HepG2 (cell line): ENCODE measurements around the gene CREBBP. TPM values are rescaled to one million over a fixed set of nuclear protein-coding genes. Genes with fewer than 3 reads are reported as not detected.

Experiments used
- ATAC-seq: fragments of 200-7000 bp; cut with Tn5 transposase; 3 replicates; pipeline ENCODE4 v1.9.1; 2020; ENCODE audit warnings: mild to moderate bottlenecking, moderate library complexity
- BruUV-seq: library from RNA; stranded (reverse); fragments of 400-500 nt; replicated peaks from 2 replicates; lab custom pipeline; 2021; lab: Mats Ljungman, UMichigan
- CTCF ChIA-PET: fragments of 300-600 bp; formaldehyde crosslinking; extraction: SDS; loops from one replicate; lab custom pipeline; 2021; ENCODE audit warnings: low total read pairs, inconsistent platforms, low intra/inter-chr PET ratio; lab: Yijun Ruan, JAX
- POLR2A ChIA-PET: fragments of 350-600 bp; sonication (Branson Sonifier 250); formaldehyde crosslinking; loops from one replicate; lab custom pipeline; 2020; ENCODE audit warnings: antibody characterized with exemption, inconsistent platforms; lab: Yijun Ruan, JAX
- DNase-seq: peaks from one replicate; pipeline ENCODE4 v3.0.0-alpha.2; 2015; ENCODE audit warnings: low spot score
- FAIRE-seq: peaks from 3 replicates; lab custom pipeline; 2011; peaks lifted over from hg19 to GRCh38; lab: Jason Lieb, UNC
- H2AFZ ChIP-seq: one replicate; pipeline ENCODE4 v1.6.1; 2011; ENCODE audit warnings: low read length, inconsistent platforms
- H3K27ac ChIP-seq: fragments of 300-600 bp; 3 replicates; pipeline ENCODE4 v1.8.0; 2011; ENCODE audit warnings: mixed run types, mild to moderate bottlenecking, mixed read lengths, low read length, inconsistent platforms; ENCODE audit not compliant: insufficient read depth; ENCODE audit errors: extremely low read length
- H3K27me3 ChIP-seq, 2 experiments: fragments of 200-600 bp in 1 of 2; 2 replicates in 1 of 2; 3 replicates in 1 of 2; pipeline versions ENCODE4 v1.6.0 to v1.8.0; 2011; ENCODE audit warnings: low read length in 2 of 2, mild to moderate bottlenecking in 2 of 2, moderate library complexity in 2 of 2, inconsistent platforms in 1 of 2; ENCODE audit not compliant: insufficient read depth in 2 of 2, control insufficient read depth in 1 of 2
- H3K36me3 ChIP-seq, 2 experiments: fragments of 200-600 bp in 1 of 2; replicated peaks in 1 of 2; 2 replicates in 1 of 2; 3 replicates in 1 of 2; pipeline versions ENCODE4 v1.5.1 to v1.8.0; 2011; ENCODE audit warnings: low read length in 2 of 2, inconsistent platforms in 1 of 2; ENCODE audit not compliant: insufficient read depth in 2 of 2, control insufficient read depth in 1 of 2
- H3K4me1 ChIP-seq: 2 replicates; pipeline ENCODE4 v1.5.1; 2012; ENCODE audit warnings: low read length, inconsistent platforms; ENCODE audit not compliant: insufficient read depth
- H3K4me2 ChIP-seq: 2 replicates; pipeline ENCODE4 v1.6.0; 2011; ENCODE audit warnings: low read depth, low read length, inconsistent platforms
- H3K4me3 ChIP-seq, 3 experiments: fragments of 200-600 bp in 1 of 3; sonication (generic), shearing (Covaris generic) in 1 of 3; replicated peaks in 1 of 3; 2 replicates each; pipeline ENCODE4 v1.5.1; 2011 to 2016; ENCODE audit warnings: low read length in 3 of 3, inconsistent platforms in 2 of 3, low read depth in 2 of 3, mild to moderate bottlenecking in 2 of 3, control low read depth in 1 of 3, mixed read lengths in 1 of 3; ENCODE audit not compliant: insufficient read depth in 1 of 3
- H3K79me2 ChIP-seq: one replicate; pipeline ENCODE4 v1.6.1; 2011; ENCODE audit warnings: low read length, inconsistent platforms; ENCODE audit not compliant: insufficient read depth
- H3K9ac ChIP-seq: 2 replicates; pipeline ENCODE4 v1.6.0; 2011; ENCODE audit warnings: mild to moderate bottlenecking, low read depth, low read length, inconsistent platforms; ENCODE audit not compliant: insufficient read depth
- H3K9me3 ChIP-seq: 2 replicates; pipeline ENCODE4 v1.5.1; 2012; ENCODE audit warnings: mild to moderate bottlenecking, low read length
- H4K20me1 ChIP-seq: 2 replicates; pipeline ENCODE4 v1.6.0; 2011; ENCODE audit warnings: inconsistent platforms, mild to moderate bottlenecking, low read length, moderate library complexity; ENCODE audit not compliant: insufficient read depth
- FOXO1 ChIP-seq: sonication (generic); formaldehyde crosslinking; IDR thresholded peaks from 2 replicates; pipeline ENCODE4 v1.4.0; 2020; ENCODE audit warnings: missing genetic modification reagents
- KLF13 ChIP-seq: sonication (generic); formaldehyde crosslinking; IDR thresholded peaks from 2 replicates; pipeline ENCODE4 v1.4.0; 2020; ENCODE audit warnings: mild to moderate bottlenecking, missing genetic modification reagents
- SOX5 ChIP-seq: IDR thresholded peaks from 2 replicates; pipeline ENCODE4 v1.6.1; 2016; ENCODE audit warnings: borderline replicate concordance
- WGBS: methylation state at CpG from one replicate; pipeline ENCODE4 v1.1.6; 2017; ENCODE audit warnings: low lambda C conversion rate; 5-methylcytosine and 5-hydroxymethylcytosine counted together
- in situ Hi-C: cut with HindIII; loops from 2 replicates; pipeline ENCODE4 v1.10.0; 2017; ENCODE audit warnings: low pct_unique_long_range_greater_than_20kb; ENCODE audit not compliant: extremely low pct_ligation_motif_present
- intact Hi-C: fragments of 100-400 bp; cut with micrococcal nuclease; formaldehyde crosslinking; loops from one replicate; pipeline ENCODE4 v1.10.0; 2022; ENCODE audit not compliant: unreplicated experiment
- polyA plus RNA-seq, 8 experiments: library from polyadenylated mRNA; depleted of rRNA in 3 of 8; stranded (reverse) in 7 of 8; unstranded in 1 of 8; fragments of >200 nt; fragmentation: Illumina TruSeq in 4 of 8; extraction: Trizol in 4 of 8; gene quantifications; 2 replicates each; pipeline versions ENCODE4 v1.2.1 to v1.2.3, GENCODE V29; 2011 to 2016; ENCODE audit warnings: low read depth in 4 of 8, missing spikeins in 1 of 8, mixed read lengths in 1 of 8; ENCODE audit not compliant: insufficient read depth in 1 of 8
- total RNA-seq, 5 experiments: library from RNA; depleted of rRNA; stranded (reverse); fragments of >200 nt; fragmentation: Illumina TruSeq; extraction: Trizol; gene quantifications; 2 replicates each; pipeline ENCODE4 v1.2.3, GENCODE V29; 2016; ENCODE audit warnings: low read depth in 1 of 5
- TF ChIP-seq, protein P1 (sequence below), 2 experiments: IDR thresholded peaks; 2 replicates each; pipeline ENCODE4 v1.6.1; 2011 to 2012; ENCODE audit warnings: low read length in 2 of 2, borderline replicate concordance in 1 of 2, low read depth in 1 of 2, mild to moderate bottlenecking in 1 of 2, moderate library complexity in 1 of 2
- TF ChIP-seq, protein P2 (sequence below): sonication (generic); formaldehyde crosslinking; IDR thresholded peaks from 2 replicates; pipeline ENCODE4 v1.4.0; 2020; ENCODE audit warnings: missing genetic modification reagents
- TF ChIP-seq, protein P3 (sequence below): sonication (generic); formaldehyde crosslinking; IDR thresholded peaks from 2 replicates; pipeline ENCODE4 v1.8.0; 2022; ENCODE audit warnings: low read depth, missing genetic modification reagents

CREBBP gene
- total and polyA plus RNA-seq, 2 of the 13 experiments (the other 11 are each of a cell fraction or from before 2014, with no cell fraction given): 5.3 to 10.4 TPM

DNA sequence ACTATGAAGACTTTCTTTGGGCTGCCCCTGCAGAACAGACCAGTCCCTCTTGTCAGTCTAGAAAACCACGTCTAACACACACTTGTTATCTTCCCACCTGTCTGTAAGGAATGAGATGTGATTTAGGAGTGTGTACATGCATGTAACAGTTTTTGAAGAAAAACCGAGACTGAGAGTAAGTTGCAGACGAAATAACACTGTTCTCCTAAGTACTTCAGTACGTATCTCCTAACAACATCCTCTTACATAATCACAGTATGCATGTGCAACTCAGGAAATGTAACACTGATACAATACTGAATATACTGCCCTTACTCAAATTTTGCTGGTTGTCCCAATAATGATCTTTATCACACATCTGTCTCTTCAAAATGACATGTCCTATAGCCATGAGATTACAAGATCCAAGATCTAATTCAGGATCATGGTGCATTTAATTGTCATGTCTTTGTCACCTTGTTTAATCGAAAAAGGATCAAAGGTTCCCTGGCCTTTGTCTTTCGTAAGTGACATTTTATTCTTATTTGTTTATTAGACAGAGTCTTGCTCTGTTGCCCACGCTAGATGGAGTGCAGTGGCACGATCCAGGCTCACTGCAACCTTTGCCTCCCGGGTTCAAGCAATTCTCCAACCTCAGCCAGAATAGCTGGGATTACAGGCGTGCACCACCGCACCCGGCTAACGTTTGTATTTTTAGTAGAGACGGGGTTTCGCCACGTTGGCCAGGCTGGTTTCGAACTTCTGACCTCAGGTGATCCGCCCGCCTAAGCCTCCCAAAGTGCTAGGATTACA is 25.6 kb downstream of the CREBBP start (continued):
- TF ChIP-seq, protein P1, sequence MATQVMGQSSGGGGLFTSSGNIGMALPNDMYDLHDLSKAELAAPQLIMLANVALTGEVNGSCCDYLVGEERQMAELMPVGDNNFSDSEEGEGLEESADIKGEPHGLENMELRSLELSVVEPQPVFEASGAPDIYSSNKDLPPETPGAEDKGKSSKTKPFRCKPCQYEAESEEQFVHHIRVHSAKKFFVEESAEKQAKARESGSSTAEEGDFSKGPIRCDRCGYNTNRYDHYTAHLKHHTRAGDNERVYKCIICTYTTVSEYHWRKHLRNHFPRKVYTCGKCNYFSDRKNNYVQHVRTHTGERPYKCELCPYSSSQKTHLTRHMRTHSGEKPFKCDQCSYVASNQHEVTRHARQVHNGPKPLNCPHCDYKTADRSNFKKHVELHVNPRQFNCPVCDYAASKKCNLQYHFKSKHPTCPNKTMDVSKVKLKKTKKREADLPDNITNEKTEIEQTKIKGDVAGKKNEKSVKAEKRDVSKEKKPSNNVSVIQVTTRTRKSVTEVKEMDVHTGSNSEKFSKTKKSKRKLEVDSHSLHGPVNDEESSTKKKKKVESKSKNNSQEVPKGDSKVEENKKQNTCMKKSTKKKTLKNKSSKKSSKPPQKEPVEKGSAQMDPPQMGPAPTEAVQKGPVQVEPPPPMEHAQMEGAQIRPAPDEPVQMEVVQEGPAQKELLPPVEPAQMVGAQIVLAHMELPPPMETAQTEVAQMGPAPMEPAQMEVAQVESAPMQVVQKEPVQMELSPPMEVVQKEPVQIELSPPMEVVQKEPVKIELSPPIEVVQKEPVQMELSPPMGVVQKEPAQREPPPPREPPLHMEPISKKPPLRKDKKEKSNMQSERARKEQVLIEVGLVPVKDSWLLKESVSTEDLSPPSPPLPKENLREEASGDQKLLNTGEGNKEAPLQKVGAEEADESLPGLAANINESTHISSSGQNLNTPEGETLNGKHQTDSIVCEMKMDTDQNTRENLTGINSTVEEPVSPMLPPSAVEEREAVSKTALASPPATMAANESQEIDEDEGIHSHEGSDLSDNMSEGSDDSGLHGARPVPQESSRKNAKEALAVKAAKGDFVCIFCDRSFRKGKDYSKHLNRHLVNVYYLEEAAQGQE (IDR thresholded peaks at IDR 0.05; ENCODE audit: borderline replicate concordance in 1 of 2, low read depth in 1 of 2, low read length in 2 of 2): no peak
- TF ChIP-seq FOXO1 (CRISPR knock-in tag): no peak

DNA sequence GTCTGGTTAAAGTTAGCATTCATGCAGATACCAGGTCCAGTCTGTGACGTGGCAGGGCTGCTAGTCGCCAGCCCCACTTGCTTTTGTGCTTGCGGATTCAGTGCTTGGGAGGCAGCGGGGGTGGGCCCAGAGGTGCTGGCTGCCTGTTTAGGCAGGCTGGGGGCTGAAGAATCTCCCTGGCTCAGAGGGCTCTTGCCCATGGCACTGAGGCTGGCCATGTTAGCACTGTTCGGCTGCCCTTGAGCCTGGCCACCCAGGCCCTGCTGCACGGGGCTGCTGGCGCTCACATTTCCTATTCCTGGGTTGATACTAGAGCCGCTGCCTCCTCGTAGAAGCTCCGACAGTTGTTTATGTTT is 30.0 kb downstream of the CREBBP start:
- ChIA-PET CTCF (no interaction called here), POLR2A (no interaction called here)
- WGBS: 96% methylated on average over 6 of the region's 10 CpGs
- no peak overlapping the region for H3K9ac ChIP-seq
- H2AFZ ChIP-seq: no peak overlapping the region
- peaks cover 36% of the 10 kb centered on the region for H4K20me1 ChIP-seq
- H3K4me1 ChIP-seq: peaks cover 18% of the 10 kb centered on the region
- H3K27me3 ChIP-seq: no peaks in the 10 kb centered on the region
- in situ Hi-C loops (no loop called here), intact Hi-C loops (no loop called here)
- ATAC-seq: no peak
- no peak overlapping the region for H3K4me3 ChIP-seq
- TF ChIP-seq KLF13 (CRISPR knock-in tag) (no peak), SOX5 (no peak)
- TF ChIP-seq, protein P2, sequence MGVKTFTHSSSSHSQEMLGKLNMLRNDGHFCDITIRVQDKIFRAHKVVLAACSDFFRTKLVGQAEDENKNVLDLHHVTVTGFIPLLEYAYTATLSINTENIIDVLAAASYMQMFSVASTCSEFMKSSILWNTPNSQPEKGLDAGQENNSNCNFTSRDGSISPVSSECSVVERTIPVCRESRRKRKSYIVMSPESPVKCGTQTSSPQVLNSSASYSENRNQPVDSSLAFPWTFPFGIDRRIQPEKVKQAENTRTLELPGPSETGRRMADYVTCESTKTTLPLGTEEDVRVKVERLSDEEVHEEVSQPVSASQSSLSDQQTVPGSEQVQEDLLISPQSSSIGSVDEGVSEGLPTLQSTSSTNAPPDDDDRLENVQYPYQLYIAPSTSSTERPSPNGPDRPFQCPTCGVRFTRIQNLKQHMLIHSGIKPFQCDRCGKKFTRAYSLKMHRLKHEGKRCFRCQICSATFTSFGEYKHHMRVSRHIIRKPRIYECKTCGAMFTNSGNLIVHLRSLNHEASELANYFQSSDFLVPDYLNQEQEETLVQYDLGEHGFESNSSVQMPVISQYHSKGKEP: no peak
- TF ChIP-seq, protein P3, sequence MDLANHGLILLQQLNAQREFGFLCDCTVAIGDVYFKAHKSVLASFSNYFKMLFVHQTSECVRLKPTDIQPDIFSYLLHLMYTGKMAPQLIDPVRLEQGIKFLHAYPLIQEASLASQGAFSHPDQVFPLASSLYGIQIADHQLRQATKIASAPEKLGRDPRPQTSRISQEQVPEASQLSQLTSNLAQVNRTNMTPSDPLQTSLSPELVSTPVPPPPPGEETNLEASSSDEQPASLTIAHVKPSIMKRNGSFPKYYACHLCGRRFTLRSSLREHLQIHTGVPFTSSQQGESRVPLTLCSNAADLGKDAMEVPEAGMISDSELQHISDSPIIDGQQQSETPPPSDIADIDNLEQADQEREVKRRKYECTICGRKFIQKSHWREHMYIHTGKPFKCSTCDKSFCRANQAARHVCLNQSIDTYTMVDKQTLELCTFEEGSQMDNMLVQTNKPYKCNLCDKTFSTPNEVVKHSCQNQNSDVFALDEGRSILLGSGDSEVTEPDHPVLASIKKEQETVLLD: no peak
- H3K27ac ChIP-seq: no peak overlapping the region
- H3K79me2 ChIP-seq: peaks cover 82% of the 10 kb centered on the region
- peaks cover 12 to 41% of the 10 kb centered on the region in 2 experiments for H3K36me3 ChIP-seq
- DNase-seq: no peak
- H3K4me2 ChIP-seq: no peak overlapping the region
- no peaks in the 10 kb centered on the region for H3K9me3 ChIP-seq
- TSS peak; percentile 66 for BruUV-seq
- no peak for FAIRE-seq
